GM18519 (cell line): ENCODE measurements around the gene NXPE3.

Experiments
- ATAC-seq: cut with Tn5 transposase; IDR thresholded peaks from one replicate; pipeline ENCODE4 v1.9.1; 2021; ENCODE audit warnings: mild to moderate bottlenecking, moderate library complexity; ENCODE audit not compliant: unreplicated experiment, low FRiP score

NXPE3 gene

DNA sequence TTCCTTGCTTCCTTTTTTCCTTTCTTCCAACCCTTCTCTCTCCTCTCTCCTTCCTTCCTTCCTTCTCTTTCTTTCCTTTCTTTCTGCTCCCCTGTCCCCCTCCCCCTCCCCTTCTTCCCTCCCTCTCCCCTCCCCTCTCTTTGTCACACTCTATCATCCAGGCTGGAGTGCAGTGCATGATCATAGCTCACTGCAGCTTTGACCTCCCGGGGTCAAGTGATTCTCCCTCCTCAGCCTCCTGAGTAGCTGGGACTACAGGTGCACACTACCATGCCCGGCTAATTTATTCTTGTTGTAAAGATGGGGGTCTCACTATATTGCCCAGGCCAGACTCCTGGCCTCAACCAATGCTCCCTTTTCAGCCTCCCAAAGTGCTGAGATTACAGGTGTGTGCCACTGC is 89.0 kb downstream of the NXPE3 start:
- no peak for ATAC-seq

DNA sequence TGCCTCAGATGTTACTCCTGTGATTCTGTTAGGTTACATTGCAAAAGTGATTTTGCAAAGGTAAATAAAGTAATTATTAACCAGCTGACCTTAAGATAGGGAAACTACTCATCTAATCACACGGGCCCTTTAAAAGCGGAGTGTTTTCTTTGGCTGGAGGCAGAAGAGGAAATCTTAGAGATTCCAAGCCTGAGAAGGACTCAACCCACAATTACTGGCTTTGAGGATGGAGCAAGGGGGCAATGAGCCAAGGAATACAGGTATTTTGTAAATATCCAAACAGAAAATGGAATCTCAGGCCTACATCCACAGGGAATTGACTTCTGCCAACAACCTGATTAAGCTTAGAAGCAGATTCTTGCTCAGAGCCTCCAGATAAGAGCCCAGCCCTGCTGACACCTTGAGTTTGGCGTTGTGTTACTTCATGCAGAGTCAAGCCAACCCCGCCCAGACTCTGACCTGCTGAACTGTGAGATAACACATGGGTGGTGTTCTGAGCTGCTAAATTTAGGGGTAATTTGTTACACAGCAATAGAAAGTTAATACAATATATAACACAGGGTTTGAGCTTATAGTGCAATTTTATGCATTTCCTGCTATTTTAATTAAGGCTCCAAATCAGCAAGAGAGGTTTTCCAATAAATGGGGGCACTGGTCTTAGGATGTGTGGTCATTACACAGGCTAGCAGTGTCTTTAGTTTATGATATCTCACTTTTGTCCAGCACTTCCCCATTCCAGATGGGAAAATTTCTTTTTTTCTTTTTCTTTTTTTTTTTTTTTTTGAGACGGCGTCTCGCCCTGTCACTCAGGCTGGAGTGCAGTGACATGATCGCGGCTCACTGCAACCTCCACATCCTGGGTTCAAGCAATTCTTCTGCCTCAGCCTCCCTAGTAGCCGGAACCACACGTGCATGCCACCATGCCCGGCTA is 89.8 kb downstream of the NXPE3 start:
- no peak for ATAC-seq

DNA sequence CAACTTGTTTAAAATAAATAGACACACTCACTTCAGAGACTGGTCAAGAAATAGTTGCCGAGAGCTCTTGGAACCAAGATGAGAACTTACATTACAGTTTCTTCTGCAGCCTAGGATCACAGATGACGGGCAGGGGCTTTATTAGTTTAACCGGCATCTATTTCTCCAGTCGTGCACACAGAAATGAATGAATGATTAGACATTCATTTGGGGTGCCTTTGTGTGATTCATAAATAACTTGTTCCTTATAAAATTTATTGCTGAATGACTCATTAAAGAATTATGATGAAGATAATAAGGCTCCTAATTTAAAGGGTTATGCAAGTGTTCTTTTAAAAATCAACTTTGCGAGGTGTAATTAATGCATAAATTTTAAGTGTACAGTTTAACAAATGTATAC is 91.1 kb downstream of the NXPE3 start:
- no peak for ATAC-seq

DNA sequence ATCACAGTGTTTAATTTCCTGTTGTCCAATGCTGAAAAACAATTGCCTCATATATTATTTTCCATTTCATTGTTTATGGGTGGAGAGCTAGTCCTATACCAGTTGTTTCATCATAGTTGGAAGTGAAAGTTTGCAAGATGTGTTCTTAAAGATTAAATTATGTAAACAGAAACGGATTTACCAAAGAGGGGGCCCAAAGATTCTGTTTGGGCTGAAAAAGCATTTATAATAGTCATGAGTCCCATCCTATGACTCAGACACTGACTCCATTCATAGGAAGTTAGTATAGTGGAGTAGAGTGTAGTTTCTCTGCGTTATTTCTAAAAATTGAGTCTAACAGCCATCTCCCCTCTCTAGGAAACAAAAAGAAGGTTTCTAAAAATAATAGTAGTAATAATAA is 94.6 kb downstream of the NXPE3 start:
- ATAC-seq, result no peak

DNA sequence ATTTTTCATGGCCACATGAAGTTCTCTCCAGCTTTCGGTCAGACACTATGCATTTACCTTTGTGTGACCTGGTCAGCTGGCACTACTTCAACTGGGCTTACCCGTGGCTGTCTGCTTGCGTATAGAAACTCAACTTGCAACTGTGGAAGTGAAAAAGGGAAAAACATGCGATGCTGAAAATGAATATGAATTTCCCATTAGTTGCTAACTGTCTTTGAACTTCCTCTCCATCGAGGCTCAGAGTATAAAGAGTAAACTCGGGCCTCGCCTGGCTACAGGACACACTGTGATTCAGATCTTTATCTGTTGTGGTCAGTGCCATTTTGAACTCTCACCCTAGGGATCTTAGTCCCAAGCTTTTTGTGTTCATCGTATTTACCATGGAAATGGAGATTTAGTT is 97.1 kb downstream of the NXPE3 start:
- ATAC-seq, result no peak
